HEK293 (cell line): Measurements from ENCODE around the gene CHRFAM7A.
"Not testable (repeated sequence)": the region's sequence is repeated elsewhere in the genome, so short reads cannot be mapped to it uniquely, and the experiment has no call there.

ENCODE experiments used
- KLF1 ChIP-seq: fragments of 450-650 bp; formaldehyde crosslinking; IDR thresholded peaks from 2 replicates; pipeline ENCODE4 v1.5.1; 2016; ENCODE audit warnings: missing biosample characterization, missing genetic modification characterization
- YY1 ChIP-seq: fragments of 450-650 bp; formaldehyde crosslinking; IDR thresholded peaks from 2 replicates; pipeline ENCODE4 v1.5.1; 2018; ENCODE audit warnings: missing biosample characterization, missing genetic modification characterization
- ZNF274 ChIP-seq, 2 experiments: fragments of 200-500 bp in 1 of 2; fragments of 450-650 bp in 1 of 2; sonication (Bioruptor generic) in 1 of 2; formaldehyde crosslinking in 1 of 2; IDR thresholded peaks; 2 replicates each; pipeline versions ENCODE4 v1.5.1 to v1.6.1; 2014 to 2016; ENCODE audit warnings: borderline replicate concordance in 1 of 2, inconsistent platforms in 1 of 2, low read length in 1 of 2, missing biosample characterization in 1 of 2, missing genetic modification characterization in 1 of 2
- ZNF394 ChIP-seq: fragments of 450-650 bp; formaldehyde crosslinking; IDR thresholded peaks from 2 replicates; pipeline ENCODE4 v1.5.1; 2016; ENCODE audit warnings: missing biosample characterization, missing genetic modification characterization, mild to moderate bottlenecking, moderate library complexity, borderline replicate concordance
- ZNF510 ChIP-seq: fragments of 450-650 bp; formaldehyde crosslinking; IDR thresholded peaks from 2 replicates; pipeline ENCODE4 v1.5.1; 2018; ENCODE audit warnings: mild to moderate bottlenecking, missing genetic modification characterization, missing biosample characterization; ENCODE audit not compliant: insufficient replicate concordance
- ZNF521 ChIP-seq: fragments of 450-650 bp; formaldehyde crosslinking; IDR thresholded peaks from 2 replicates; pipeline ENCODE4 v1.5.1; 2017; ENCODE audit warnings: missing biosample characterization, mild to moderate bottlenecking, missing genetic modification characterization
- ZNF621 ChIP-seq: fragments of 450-650 bp; formaldehyde crosslinking; IDR thresholded peaks from 2 replicates; pipeline ENCODE4 v1.5.1; 2017; ENCODE audit warnings: missing biosample characterization, missing genetic modification characterization
- ZSCAN30 ChIP-seq: fragments of 450-650 bp; IDR thresholded peaks from 2 replicates; pipeline ENCODE4 v1.5.1; 2018; ENCODE audit warnings: missing biosample characterization, mild to moderate bottlenecking, missing genetic modification characterization, moderate library complexity
- TF ChIP-seq, protein P1 (sequence below): fragments of 450-650 bp; formaldehyde crosslinking; IDR thresholded peaks from 2 replicates; pipeline ENCODE4 v1.5.1; 2016; ENCODE audit warnings: missing biosample characterization, missing genetic modification characterization
- TF ChIP-seq, protein P2 (sequence below): IDR thresholded peaks from 2 replicates; pipeline ENCODE4 v1.6.1; 2011; ENCODE audit warnings: mild to moderate bottlenecking, low read depth, low read length, borderline replicate concordance
- TF ChIP-seq, protein P3 (sequence below): fragments of 450-650 bp; formaldehyde crosslinking; IDR thresholded peaks from 2 replicates; pipeline ENCODE4 v1.5.1; 2016; ENCODE audit warnings: missing biosample characterization, missing genetic modification characterization
- TF ChIP-seq, protein P4 (sequence below): fragments of 450-650 bp; formaldehyde crosslinking; IDR thresholded peaks from 2 replicates; pipeline ENCODE4 v1.5.1; 2016; ENCODE audit warnings: missing biosample characterization, missing genetic modification characterization, borderline replicate concordance

DNA sequence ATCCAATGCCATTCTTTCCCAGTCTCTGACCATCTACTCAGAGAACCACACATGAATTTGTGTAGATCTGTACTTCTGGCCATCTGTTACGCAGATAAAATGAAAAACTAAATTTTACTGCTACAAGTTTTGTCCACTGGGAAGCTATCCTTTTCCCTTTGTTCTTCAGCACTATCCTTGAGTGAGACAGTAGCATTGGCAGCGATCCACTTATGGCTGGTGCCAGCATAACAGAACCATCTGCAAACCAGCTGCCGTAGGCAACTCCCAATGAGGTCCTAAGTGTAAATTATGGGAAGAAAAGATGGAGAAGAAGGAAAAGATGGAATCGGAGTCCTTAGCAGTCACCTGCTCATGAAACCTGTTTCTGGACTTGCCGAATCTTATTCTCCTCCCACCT, 72.3 kb downstream of the CHRFAM7A start:
- TF ChIP-seq, protein P1, sequence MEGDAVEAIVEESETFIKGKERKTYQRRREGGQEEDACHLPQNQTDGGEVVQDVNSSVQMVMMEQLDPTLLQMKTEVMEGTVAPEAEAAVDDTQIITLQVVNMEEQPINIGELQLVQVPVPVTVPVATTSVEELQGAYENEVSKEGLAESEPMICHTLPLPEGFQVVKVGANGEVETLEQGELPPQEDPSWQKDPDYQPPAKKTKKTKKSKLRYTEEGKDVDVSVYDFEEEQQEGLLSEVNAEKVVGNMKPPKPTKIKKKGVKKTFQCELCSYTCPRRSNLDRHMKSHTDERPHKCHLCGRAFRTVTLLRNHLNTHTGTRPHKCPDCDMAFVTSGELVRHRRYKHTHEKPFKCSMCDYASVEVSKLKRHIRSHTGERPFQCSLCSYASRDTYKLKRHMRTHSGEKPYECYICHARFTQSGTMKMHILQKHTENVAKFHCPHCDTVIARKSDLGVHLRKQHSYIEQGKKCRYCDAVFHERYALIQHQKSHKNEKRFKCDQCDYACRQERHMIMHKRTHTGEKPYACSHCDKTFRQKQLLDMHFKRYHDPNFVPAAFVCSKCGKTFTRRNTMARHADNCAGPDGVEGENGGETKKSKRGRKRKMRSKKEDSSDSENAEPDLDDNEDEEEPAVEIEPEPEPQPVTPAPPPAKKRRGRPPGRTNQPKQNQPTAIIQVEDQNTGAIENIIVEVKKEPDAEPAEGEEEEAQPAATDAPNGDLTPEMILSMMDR, result not testable (repeated sequence)
- not testable (repeated sequence) for TF ChIP-seq ZSCAN30; ZNF274 (IDR thresholded peaks at IDR 0.05; ENCODE audit: low read length); ZNF274 (tag by site-specific recombination; IDR thresholded peaks at IDR 0.05; ENCODE audit: borderline replicate concordance); ZNF510; ZNF394 (tag by site-specific recombination); YY1; ZNF521 (tag by site-specific recombination); KLF1 (tag by site-specific recombination); ZNF621 (tag by site-specific recombination)
- TF ChIP-seq, protein P2, sequence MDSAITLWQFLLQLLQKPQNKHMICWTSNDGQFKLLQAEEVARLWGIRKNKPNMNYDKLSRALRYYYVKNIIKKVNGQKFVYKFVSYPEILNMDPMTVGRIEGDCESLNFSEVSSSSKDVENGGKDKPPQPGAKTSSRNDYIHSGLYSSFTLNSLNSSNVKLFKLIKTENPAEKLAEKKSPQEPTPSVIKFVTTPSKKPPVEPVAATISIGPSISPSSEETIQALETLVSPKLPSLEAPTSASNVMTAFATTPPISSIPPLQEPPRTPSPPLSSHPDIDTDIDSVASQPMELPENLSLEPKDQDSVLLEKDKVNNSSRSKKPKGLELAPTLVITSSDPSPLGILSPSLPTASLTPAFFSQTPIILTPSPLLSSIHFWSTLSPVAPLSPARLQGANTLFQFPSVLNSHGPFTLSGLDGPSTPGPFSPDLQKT, result not testable (repeated sequence)
- TF ChIP-seq, protein P3, sequence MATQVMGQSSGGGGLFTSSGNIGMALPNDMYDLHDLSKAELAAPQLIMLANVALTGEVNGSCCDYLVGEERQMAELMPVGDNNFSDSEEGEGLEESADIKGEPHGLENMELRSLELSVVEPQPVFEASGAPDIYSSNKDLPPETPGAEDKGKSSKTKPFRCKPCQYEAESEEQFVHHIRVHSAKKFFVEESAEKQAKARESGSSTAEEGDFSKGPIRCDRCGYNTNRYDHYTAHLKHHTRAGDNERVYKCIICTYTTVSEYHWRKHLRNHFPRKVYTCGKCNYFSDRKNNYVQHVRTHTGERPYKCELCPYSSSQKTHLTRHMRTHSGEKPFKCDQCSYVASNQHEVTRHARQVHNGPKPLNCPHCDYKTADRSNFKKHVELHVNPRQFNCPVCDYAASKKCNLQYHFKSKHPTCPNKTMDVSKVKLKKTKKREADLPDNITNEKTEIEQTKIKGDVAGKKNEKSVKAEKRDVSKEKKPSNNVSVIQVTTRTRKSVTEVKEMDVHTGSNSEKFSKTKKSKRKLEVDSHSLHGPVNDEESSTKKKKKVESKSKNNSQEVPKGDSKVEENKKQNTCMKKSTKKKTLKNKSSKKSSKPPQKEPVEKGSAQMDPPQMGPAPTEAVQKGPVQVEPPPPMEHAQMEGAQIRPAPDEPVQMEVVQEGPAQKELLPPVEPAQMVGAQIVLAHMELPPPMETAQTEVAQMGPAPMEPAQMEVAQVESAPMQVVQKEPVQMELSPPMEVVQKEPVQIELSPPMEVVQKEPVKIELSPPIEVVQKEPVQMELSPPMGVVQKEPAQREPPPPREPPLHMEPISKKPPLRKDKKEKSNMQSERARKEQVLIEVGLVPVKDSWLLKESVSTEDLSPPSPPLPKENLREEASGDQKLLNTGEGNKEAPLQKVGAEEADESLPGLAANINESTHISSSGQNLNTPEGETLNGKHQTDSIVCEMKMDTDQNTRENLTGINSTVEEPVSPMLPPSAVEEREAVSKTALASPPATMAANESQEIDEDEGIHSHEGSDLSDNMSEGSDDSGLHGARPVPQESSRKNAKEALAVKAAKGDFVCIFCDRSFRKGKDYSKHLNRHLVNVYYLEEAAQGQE (tag by site-specific recombination), result not testable (repeated sequence)
- TF ChIP-seq, protein P4, sequence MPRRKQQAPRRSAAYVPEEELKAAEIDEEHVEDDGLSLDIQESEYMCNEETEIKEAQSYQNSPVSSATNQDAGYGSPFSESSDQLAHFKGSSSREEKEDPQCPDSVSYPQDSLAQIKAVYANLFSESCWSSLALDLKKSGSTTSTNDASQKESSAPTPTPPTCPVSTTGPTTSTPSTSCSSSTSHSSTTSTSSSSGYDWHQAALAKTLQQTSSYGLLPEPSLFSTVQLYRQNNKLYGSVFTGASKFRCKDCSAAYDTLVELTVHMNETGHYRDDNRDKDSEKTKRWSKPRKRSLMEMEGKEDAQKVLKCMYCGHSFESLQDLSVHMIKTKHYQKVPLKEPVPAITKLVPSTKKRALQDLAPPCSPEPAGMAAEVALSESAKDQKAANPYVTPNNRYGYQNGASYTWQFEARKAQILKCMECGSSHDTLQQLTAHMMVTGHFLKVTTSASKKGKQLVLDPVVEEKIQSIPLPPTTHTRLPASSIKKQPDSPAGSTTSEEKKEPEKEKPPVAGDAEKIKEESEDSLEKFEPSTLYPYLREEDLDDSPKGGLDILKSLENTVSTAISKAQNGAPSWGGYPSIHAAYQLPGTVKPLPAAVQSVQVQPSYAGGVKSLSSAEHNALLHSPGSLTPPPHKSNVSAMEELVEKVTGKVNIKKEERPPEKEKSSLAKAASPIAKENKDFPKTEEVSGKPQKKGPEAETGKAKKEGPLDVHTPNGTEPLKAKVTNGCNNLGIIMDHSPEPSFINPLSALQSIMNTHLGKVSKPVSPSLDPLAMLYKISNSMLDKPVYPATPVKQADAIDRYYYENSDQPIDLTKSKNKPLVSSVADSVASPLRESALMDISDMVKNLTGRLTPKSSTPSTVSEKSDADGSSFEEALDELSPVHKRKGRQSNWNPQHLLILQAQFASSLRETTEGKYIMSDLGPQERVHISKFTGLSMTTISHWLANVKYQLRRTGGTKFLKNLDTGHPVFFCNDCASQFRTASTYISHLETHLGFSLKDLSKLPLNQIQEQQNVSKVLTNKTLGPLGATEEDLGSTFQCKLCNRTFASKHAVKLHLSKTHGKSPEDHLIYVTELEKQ (tag by site-specific recombination), result not testable (repeated sequence)
